ENCODE results near the gene CREB1. TPM values are rescaled to one million over a fixed set of nuclear protein-coding genes. Genes with fewer than 3 reads are reported as not detected.

CREB1 gene
- total and polyA plus RNA-seq, 9 of the 15 experiments (the other 6 are each of a cell fraction or from before 2014, with no cell fraction given): 8.9 to 51.3 (median 19.5) TPM

GRCh38 chr2:207589143-207589542 is 59.4 kb downstream of the CREB1 start:
- Histone ChIP-seq H3K9me3 (replicated peaks; ENCODE audit: control insufficient read depth, insufficient read depth, low read depth, low read length) (no peaks in the 10 kb centered on the region; the same call in 1 of the 2 replicates), H3K27me3 (ENCODE audit: control insufficient read depth in 2 of 2, insufficient read depth in 2 of 2, low read length in 2 of 2) (no peaks in the 10 kb centered on the region), H3K4me1 (replicated peaks in 1 of 2; ENCODE audit: control insufficient read depth in 2 of 2, insufficient read depth in 2 of 2, low read length in 2 of 2) (no peaks in the 10 kb centered on the region), H3K4me2 (ENCODE audit: insufficient read depth, low read length) (no peak overlapping the region), H2AFZ (ENCODE audit: low read depth, low read length) (no peak overlapping the region), H3K36me3 (ENCODE audit: control insufficient read depth, insufficient read depth, low read length) (peaks cover 49% of the 10 kb centered on the region), H3K4me3 (no peak overlapping the region), H3K27ac (ENCODE audit: extremely low read depth, low read depth, low read length) (no peak overlapping the region), H4K20me1 (replicated peaks; ENCODE audit: control insufficient read depth, insufficient read depth, low read length) (no peaks in the 10 kb centered on the region), H3K9me1 (ENCODE audit: control insufficient read depth, insufficient read depth, low read length) (no peaks in the 10 kb centered on the region), H3K79me2 (ENCODE audit: control insufficient read depth, insufficient read depth, low read length) (no peaks in the 10 kb centered on the region; the same call in 2 of the 3 replicates), H3K9ac (ENCODE audit: insufficient read depth in 1 of 2, low read depth in 2 of 2, low read length in 2 of 2) (no peak overlapping the region)
- no peak for FAIRE-seq
- ChIA-PET CTCF (ENCODE audit: low intra/inter-chr PET ratio) (no interaction called here), POLR2A (interaction anchor here (1.0 kb wide), 1 partner anchor 13 kb away, joined by 3 read pairs; no protein-coding TSS in a partner anchor)
- in situ Hi-C loops (cut with MboI) (no loop called here), intact Hi-C loops (cut with micrococcal nuclease) (no loop called here)
- TF ChIP-seq, protein P1, sequence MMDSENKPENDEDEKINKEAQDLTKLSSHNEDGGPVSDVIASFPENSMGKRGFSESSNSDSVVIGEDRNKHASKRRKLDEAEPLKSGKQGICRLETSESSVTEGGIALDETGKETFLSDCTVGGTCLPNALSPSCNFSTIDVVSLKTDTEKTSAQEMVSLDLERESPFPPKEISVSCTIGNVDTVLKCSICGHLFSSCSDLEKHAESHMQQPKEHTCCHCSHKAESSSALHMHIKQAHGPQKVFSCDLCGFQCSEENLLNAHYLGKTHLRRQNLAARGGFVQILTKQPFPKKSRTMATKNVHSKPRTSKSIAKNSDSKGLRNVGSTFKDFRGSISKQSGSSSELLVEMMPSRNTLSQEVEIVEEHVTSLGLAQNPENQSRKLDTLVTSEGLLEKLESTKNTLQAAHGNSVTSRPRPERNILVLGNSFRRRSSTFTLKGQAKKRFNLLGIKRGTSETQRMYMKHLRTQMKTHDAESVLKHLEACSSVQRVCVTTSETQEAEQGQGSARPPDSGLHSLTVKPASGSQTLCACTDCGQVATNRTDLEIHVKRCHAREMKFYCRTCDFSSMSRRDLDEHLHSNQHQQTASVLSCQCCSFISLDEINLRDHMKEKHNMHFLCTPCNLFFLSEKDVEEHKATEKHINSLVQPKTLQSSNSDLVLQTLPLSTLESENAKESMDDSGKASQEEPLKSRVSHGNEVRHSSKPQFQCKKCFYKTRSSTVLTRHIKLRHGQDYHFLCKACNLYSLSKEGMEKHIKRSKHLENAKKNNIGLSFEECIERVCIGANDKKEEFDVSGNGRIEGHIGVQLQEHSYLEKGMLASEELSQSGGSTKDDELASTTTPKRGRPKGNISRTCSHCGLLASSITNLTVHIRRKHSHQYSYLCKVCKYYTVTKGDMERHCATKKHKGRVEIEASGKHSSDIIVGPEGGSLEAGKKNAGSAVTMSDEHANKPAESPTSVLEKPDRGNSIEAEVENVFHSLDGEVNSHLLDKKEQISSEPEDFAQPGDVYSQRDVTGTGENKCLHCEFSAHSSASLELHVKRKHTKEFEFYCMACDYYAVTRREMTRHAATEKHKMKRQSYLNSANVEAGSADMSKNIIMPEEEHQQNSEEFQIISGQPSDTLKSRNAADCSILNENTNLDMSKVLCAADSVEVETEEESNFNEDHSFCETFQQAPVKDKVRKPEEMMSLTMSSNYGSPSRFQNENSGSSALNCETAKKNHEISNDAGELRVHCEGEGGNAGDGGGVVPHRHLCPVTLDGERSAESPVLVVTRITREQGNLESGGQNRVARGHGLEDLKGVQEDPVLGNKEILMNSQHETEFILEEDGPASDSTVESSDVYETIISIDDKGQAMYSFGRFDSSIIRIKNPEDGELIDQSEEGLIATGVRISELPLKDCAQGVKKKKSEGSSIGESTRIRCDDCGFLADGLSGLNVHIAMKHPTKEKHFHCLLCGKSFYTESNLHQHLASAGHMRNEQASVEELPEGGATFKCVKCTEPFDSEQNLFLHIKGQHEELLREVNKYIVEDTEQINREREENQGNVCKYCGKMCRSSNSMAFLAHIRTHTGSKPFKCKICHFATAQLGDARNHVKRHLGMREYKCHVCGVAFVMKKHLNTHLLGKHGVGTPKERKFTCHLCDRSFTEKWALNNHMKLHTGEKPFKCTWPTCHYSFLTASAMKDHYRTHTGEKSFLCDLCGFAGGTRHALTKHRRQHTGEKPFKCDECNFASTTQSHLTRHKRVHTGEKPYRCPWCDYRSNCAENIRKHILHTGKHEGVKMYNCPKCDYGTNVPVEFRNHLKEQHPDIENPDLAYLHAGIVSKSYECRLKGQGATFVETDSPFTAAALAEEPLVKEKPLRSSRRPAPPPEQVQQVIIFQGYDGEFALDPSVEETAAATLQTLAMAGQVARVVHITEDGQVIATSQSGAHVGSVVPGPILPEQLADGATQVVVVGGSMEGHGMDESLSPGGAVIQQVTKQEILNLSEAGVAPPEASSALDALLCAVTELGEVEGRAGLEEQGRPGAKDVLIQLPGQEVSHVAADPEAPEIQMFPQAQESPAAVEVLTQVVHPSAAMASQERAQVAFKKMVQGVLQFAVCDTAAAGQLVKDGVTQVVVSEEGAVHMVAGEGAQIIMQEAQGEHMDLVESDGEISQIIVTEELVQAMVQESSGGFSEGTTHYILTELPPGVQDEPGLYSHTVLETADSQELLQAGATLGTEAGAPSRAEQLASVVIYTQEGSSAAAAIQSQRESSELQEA (IDR thresholded peaks at IDR 0.05; ENCODE audit: low read depth): no peak
- TF ChIP-seq TAF15 (IDR thresholded peaks at IDR 0.05; ENCODE audit: low read depth, low read length) (no peak), ZNF121 (CRISPR knock-in tag; conservative IDR thresholded peaks at IDR 0.05) (no peak), ESRRB (CRISPR knock-in tag; IDR thresholded peaks at IDR 0.05; ENCODE audit: borderline replicate concordance) (no peak), CBFA2T3 (IDR thresholded peaks at IDR 0.05) (peak; percentile 28; the same call in 1 of the 2 replicates), DNMT1 (IDR thresholded peaks at IDR 0.05) (no peak)
- DNase-seq (ENCODE audit: extremely low read depth in 1 of 4, low spot score in 3 of 4): no peak
- ATAC-seq: no peak
- no TSS peak for BruUV-seq (replicated peaks)

All from K562 (cell line).